ENCODE measurements around the gene YAF2. TPM values are rescaled to one million over a fixed set of nuclear protein-coding genes. Genes with fewer than 3 reads are reported as not detected.
"Not testable (repeated sequence)": the region's sequence is repeated elsewhere in the genome, so short reads cannot be mapped to it uniquely, and the experiment has no call there.

The YAF2 gene
- total and polyA plus RNA-seq, 3 donors from 2014 or later = 19.4 to 33.1 (median 26.6) TPM

GRCh38 chr12:42237853-42238239 lies 202 bp downstream of the YAF2 start:
- DNase-seq = no peak
- WGBS, 2 donors = 1% methylated on average over 46 of the region's 54 CpGs; no CpG with 5 or more reads in 1 of the 2 donors
- peak overlapping the region; percentile 85 to 97 for H3K27ac ChIP-seq
- no peaks in the 10 kb centered on the region for H3K27me3 ChIP-seq
- intact Hi-C loops (cut with DNase I; ENCODE audit: low total_unique reads) = no loop called here
- peak overlapping the region; percentile 80 to 96 for H3K4me3 ChIP-seq
- peaks cover 20% of the 10 kb centered on the region for H3K4me1 ChIP-seq
- H3K36me3 ChIP-seq (ENCODE audit: low read depth, missing control alignments) = no peaks in the 10 kb centered on the region
- TF ChIP-seq POLR2A (IDR thresholded peaks at IDR 0.05) (no peak), CTCF (IDR thresholded peaks at IDR 0.05) (no peak)
- H3K9me3 ChIP-seq = no peaks in the 10 kb centered on the region

- intact Hi-C loops (cut with DNase I; ENCODE audit: low total_unique reads) = no loop called here
- H3K36me3 ChIP-seq (ENCODE audit: low read depth, missing control alignments) = no peaks in the 10 kb centered on the region
- WGBS, 2 donors = 0 to 1% methylated on average over 8 to 36 of the region's 56 CpGs
- H3K4me3 ChIP-seq = peak overlapping the region; percentile 80 to 96
- peak overlapping the region; percentile 88 to 97 for H3K27ac ChIP-seq
- TF ChIP-seq POLR2A (IDR thresholded peaks at IDR 0.05) (no peak), CTCF (IDR thresholded peaks at IDR 0.05) (no peak)
- peak; percentile 83 for DNase-seq
- H3K9me3 ChIP-seq = no peaks in the 10 kb centered on the region
- no peaks in the 10 kb centered on the region for H3K27me3 ChIP-seq
- H3K4me1 ChIP-seq = peaks cover 20% of the 10 kb centered on the region
Measured at GRCh38 chr12:42237052-42237852, 796 bp downstream of the YAF2 start.

- TF ChIP-seq POLR2A (IDR thresholded peaks at IDR 0.05) = no peak
- TF ChIP-seq CTCF (IDR thresholded peaks at IDR 0.05) = no peak
- intact Hi-C loops (cut with DNase I; ENCODE audit: low total_unique reads) = no loop called here
- Histone ChIP-seq H3K36me3 (ENCODE audit: low read depth, missing control alignments) (no peaks in the 10 kb centered on the region), H3K27me3 (no peaks in the 10 kb centered on the region), H3K4me1 (peaks cover 20% of the 10 kb centered on the region), H3K9me3 (no peaks in the 10 kb centered on the region), H3K4me3 (no peak overlapping the region), H3K27ac (peak overlapping the region; percentile 75 to 97)
- no peak for DNase-seq
- 22 to 24% methylated on average over 4 of the region's 4 CpGs for WGBS, 2 donors
Measured at GRCh38 chr12:42236017-42236416, 2.0 kb downstream of the YAF2 start.

GRCh38 chr12:42235426-42235825 lies 2.6 kb downstream of the YAF2 start:
- Histone ChIP-seq H3K27ac (peak overlapping the region; percentile 75 to 97), H3K9me3 (no peaks in the 10 kb centered on the region), H3K4me3 (no peak overlapping the region), H3K27me3 (no peaks in the 10 kb centered on the region), H3K36me3 (ENCODE audit: low read depth, missing control alignments) (no peaks in the 10 kb centered on the region), H3K4me1 (peaks cover 20% of the 10 kb centered on the region)
- TF ChIP-seq POLR2A (IDR thresholded peaks at IDR 0.05) (no peak), CTCF (IDR thresholded peaks at IDR 0.05) (no peak)
- DNase-seq = peak; percentile 75
- 4 to 6% methylated on average over 1 of the region's 1 CpG for WGBS, 2 donors
- intact Hi-C loops (cut with DNase I; ENCODE audit: low total_unique reads) = no loop called here

- peak; percentile 27 for DNase-seq
- 25 to 35% methylated on average over 2 of the region's 2 CpGs for WGBS, 2 donors
- Histone ChIP-seq H3K9me3 (no peaks in the 10 kb centered on the region), H3K4me1 (peaks cover 20% of the 10 kb centered on the region), H3K27ac (peak overlapping the region; percentile 75 to 97), H3K36me3 (ENCODE audit: low read depth, missing control alignments) (no peaks in the 10 kb centered on the region), H3K27me3 (no peaks in the 10 kb centered on the region), H3K4me3 (no peak overlapping the region)
- intact Hi-C loops (cut with DNase I; ENCODE audit: low total_unique reads) = no loop called here
- TF ChIP-seq CTCF (IDR thresholded peaks at IDR 0.05) (no peak), POLR2A (IDR thresholded peaks at IDR 0.05) (no peak)
Measured at GRCh38 chr12:42234970-42235369, 3.1 kb downstream of the YAF2 start.

- H3K36me3 ChIP-seq (ENCODE audit: low read depth, missing control alignments); H3K4me1 ChIP-seq; H3K9me3 ChIP-seq; H3K27me3 ChIP-seq; H3K27ac ChIP-seq; intact Hi-C loops (cut with DNase I; ENCODE audit: low total_unique reads); DNase-seq; H3K4me3 ChIP-seq: not testable (repeated sequence)
- WGBS, 2 donors = 80 to 96% methylated on average over 2 to 9 of the region's 30 CpGs
Measured at GRCh38 chr12:42227525-42227924, 10.5 kb downstream of the YAF2 start.

- H3K27ac ChIP-seq; H3K4me3 ChIP-seq; H3K4me1 ChIP-seq; H3K36me3 ChIP-seq (ENCODE audit: low read depth, missing control alignments); intact Hi-C loops (cut with DNase I; ENCODE audit: low total_unique reads); DNase-seq; H3K9me3 ChIP-seq; H3K27me3 ChIP-seq: not testable (repeated sequence)
- 97 to 100% methylated on average over 5 of the region's 5 CpGs for WGBS, 2 donors
Measured at GRCh38 chr12:42224501-42224900, 13.5 kb downstream of the YAF2 start.
